HG03097 (cell line): Measurements from ENCODE around the gene KDM2A.
"Not testable (repeated sequence)": the region's sequence is repeated elsewhere in the genome, so short reads cannot be mapped to it uniquely, and the experiment has no call there.

ENCODE experiments used
- ATAC-seq: cut with Tn5 transposase; IDR thresholded peaks from one replicate; pipeline ENCODE4 v1.9.1; 2021; ENCODE audit not compliant: unreplicated experiment, low FRiP score

KDM2A gene

DNA sequence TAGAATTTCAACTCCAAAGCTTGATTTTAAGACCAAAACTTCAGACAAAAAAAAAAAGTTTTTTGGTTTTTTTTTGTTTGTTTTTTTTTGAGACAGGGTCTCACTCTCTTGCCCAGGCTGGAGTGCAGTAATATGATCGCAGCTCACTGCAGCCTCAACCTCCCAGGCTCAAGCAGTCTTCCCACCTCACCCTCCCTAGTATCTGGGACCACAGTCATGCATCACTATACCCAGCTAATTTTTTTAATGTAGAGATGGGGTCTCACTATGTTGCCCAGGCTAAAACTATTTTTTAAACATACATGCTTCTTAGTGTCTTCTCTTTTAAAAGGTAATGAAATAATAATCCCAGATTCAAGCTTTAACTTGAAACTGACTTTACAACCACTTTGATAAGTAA is 111.8 kb downstream of the KDM2A start:
- ATAC-seq: no peak

DNA sequence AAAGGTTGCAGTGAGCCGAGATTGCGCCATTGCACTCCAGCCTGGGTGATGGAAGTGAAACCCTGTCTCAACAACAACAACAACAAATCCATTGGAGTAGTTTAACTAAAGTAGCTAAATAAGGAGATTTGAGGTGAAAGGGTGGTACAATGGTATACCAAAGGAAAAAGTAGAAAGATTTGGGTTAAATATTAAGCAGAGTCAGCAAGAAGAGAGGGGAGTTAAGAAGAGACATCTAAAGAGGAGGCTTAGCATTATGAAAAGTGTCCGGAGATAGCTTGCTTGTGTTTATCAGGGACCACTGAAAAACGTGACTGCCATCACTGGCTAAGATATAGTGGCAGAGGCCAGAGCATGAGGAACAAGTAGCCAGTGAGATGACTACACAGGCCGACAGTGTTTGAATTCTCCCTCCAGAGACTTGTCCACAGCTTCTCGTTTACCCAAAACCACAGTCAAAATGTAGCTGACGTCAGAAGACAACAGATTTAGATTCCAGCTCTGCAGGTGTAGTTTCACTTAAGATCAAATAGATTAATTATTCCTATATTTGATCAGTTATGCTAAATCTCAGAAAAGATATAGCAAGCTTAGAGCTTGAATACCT is 114.6 kb downstream of the KDM2A start:
- ATAC-seq: no peak

DNA sequence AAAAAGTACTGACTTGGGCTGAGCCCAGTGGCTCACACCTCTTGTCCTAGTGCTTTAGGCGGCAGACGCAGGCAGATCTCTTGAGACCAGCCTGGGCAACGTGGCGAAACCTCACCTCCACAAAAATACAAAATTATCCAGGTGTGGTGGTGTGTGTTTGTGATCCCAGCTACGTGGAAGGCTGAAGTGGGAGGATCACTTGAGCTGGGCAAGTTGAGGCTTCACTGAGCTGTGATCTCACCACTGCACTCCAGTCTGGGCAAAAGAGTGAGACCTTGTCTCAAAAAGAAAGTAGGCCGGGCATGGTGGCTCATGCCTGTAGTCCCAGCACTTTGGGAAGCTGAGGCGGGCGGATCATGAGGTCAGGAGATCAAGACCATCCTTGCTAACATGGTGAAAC is 115.5 kb downstream of the KDM2A start:
- ATAC-seq: not testable (repeated sequence)

DNA sequence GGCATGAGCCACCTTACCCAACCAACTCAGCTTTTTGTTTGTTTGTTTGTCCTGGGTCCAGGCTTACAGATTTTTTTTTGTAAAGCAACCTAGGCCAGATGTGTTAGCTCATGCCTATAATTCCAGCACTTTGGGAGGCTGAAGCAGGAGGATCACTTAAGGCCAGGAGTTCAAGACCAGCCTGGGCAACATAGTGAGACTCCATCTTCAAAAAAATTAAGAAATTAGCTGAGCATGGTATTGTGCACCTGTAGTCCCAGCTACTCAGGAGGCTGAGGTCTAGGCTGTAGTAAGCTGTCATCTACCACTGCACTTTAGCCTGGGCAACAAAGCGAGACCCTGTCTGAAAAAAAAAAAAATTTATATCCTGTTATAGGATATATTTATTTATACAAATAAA is 118.5 kb downstream of the KDM2A start:
- no peak for ATAC-seq

DNA sequence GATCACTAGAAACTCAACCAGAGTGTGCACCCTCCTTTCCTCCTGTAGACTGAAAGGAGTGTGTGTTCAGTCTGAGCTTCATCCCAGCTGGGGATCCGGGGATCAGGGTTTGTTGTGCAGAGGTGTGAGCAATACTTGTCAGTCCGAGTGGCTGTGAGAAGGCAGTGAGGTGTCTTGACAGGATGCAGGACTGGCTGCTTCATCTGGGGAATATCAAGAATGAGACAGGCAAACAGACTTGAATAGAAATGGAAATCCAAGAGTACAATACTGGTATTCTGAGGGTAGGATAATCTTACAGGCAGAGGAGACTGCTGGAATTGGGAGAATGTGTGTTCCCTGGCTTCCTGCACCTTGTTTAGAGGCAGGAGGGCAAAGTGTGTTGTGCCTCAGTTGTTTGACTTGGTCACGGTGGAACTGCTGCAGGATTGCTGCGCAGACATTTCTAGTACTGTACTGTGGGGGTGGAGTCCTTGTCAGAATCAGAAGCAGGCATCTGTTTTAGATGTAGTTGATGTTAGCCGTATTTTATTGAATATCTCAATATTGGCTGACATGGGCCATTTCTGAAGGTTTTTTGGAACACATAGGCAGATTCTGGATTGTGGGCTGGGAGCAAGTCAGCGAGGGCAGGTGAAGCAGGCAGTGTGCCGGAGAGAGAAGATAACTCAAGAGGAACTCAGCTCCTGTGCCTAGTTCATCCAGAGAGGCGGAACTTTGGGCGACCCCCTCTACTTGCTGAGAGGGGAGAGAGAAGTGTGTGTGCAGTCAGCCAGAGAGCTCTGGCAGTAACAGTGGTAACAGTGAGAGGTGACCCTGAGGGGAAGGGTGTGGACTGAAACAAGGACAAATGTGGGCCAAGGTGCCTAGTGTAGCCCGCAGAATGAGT is 120.1 kb downstream of the KDM2A start:
- ATAC-seq: peak; percentile 16

DNA sequence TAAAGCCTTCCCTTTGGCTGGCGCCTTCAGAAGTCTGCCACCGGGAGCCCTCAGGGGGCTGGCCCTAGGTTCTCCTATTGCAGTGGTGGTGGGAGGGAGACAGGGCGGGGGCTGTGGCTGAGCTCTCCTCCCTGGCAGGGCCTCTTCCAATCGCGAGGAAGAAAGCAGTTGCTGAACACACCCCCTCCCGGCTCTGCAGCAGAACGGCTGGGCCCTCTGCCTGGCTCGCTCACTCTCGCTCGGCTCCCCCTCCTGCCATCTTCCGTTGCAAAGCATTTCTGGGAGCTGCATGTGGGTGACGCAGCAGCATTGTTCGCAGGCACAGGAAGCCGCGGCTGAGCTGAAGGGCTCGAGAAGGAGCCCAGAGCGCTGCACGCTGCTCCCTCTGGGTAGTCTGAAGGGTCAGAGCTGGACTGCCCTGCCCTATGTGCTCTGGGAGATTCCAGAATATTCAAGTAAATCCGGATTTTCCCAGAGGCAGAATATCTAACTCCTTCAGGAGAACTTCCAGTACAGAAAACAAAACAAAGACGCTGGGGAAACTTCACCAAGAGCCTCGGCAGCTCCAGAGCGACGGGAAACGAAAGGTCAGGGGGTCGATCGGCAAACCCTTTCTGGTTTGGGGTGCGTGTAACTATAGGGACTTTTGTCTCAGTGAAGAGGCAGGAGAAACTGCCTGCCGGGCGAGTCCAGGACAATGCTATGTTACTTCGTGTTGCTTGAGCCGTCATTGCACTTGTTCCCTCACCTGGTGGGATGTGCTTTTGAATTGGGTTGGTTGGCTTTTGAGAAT is 120.9 kb downstream of the KDM2A start:
- ATAC-seq: peak; percentile 79

DNA sequence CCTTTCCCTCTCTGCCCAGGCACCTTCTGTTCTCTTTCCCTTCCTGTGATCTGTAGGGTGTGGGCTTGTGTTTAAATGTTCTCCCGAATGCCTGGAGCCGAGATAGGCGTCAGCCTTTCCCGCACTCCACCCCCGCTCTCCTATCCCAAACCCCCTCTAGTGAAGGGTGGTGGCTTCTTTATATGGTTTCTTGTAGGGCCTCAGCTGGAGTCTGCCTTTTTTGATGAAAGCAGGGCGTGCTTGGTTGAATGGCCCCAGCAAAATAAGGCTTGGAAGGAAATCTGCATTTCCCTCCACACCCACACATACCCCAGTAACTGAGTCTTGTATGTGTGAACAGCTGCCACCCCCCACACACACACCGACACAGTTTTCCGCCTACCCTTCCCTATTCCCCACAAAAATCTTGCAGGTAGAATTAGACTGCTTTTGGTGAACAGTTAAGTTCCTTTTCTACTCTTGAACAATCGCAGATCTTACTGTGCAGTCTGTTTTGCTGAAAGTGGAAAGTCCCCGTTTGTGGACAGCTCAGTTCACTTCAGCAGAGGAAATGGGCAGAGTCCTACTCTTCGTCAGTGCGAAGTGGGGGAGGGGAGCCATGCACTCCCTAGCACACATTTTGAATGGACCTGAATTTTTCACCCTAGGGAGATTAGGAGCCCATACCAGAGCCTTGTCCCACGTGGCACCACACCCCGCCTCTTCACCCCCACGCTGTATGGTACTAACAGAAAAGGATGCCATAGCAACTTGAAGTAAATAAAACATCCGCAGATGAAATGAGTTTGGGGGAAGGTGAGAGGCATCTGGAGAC is 121.7 kb downstream of the KDM2A start:
- no peak for ATAC-seq

DNA sequence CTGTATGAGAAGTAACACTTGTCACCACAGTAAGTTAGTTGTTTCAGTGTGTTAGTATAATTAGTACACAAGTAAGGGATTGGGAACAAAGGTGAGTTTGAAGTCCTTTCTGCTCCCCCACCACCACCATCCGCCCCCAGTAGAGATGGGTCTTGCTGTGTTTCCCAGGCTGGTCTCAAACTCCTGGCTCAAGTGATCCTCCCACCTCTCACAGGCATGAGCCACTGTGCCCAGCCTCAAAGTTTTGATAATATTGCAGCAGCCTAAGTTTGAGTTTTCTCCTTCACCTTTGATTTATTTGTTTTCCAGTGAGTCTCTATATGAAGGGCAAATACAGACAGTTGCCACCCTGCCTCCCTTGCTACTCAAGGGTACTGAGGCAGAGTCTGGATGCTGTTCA is 123.5 kb downstream of the KDM2A start:
- ATAC-seq: no peak

DNA sequence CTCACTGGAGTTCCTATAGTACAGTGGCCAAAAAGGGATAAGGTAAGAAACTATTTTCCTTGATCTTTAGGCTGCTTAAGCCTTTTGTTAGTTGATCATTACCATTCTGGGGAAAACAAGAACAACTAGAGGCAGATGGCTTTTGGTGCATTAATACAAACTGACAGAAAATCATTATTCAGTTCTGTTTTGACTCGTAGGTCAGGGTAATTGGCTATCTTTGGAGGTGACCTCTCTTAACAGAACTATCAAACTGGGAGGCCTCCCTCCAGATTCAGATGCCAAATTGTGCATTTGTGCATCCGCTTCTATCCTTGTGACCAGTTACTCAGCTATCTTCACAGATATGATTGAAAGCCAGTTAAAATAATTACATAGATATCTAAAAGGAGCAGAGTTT is 124.0 kb downstream of the KDM2A start:
- ATAC-seq: no peak

DNA sequence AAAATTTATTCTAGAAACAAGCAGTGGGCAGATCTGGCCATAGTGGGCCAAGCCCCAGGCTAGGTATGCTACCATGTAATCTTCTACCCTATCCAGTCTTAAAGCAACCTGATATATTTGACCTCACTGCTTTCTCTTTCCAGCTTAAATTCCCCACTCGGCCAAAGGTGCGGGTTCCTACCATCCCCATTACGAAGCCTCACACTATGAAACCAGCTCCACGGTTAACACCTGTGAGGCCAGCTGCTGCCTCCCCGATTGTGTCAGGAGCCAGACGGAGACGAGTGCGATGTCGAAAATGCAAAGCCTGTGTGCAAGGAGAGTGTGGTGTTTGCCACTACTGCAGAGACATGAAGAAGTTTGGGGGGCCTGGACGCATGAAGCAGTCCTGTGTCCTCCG is 126.0 kb downstream of the KDM2A start:
- no peak for ATAC-seq

DNA sequence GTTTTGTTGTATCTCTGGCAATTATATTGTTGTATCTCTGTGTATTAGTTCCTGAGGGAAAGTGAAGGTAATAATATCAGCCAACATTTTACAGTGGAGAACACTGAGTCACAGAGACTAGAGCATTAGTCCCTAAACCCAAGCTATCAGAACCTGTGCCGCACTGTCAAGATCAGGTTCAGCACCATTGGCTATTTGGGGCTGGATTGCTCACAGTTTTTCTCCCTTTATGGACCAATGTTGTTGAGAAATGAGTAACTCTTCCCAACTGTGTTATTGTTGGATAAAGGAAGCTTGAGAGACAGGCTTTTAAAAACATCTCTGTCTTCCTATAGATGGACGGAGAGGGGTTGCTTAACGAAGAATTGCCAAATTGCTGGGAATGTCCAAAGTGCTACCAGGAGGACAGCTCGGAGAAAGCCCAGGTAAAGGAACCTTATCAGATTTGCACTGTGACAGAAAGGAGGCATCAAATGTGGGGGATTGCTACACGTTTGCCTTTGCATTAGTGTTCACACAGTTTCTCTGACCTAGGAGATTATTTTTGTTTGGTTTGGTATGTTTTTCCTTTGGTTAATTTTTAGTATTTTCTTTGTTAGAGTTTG is 129.0 kb downstream of the KDM2A start:
- ATAC-seq: no peak

DNA sequence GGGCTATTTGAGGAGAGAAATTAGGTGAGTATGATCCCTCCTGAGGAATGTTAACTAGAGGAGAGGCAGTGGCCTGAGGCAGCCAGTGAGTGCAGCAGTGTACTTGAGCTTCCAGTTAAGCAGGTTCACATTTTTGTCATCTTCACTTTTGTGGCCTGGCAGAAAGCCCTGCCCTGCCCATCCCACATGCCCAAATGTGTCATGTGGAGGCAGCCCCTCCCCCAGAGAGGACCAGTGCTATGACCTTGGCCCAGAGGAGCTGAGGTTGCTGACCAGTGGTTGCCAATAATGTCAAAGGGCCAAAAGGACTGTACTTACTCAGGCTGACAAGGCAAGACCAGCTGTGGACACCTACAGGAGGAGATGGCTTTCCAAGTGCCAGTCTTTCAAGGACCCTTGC is 129.6 kb downstream of the KDM2A start:
- no peak for ATAC-seq

DNA sequence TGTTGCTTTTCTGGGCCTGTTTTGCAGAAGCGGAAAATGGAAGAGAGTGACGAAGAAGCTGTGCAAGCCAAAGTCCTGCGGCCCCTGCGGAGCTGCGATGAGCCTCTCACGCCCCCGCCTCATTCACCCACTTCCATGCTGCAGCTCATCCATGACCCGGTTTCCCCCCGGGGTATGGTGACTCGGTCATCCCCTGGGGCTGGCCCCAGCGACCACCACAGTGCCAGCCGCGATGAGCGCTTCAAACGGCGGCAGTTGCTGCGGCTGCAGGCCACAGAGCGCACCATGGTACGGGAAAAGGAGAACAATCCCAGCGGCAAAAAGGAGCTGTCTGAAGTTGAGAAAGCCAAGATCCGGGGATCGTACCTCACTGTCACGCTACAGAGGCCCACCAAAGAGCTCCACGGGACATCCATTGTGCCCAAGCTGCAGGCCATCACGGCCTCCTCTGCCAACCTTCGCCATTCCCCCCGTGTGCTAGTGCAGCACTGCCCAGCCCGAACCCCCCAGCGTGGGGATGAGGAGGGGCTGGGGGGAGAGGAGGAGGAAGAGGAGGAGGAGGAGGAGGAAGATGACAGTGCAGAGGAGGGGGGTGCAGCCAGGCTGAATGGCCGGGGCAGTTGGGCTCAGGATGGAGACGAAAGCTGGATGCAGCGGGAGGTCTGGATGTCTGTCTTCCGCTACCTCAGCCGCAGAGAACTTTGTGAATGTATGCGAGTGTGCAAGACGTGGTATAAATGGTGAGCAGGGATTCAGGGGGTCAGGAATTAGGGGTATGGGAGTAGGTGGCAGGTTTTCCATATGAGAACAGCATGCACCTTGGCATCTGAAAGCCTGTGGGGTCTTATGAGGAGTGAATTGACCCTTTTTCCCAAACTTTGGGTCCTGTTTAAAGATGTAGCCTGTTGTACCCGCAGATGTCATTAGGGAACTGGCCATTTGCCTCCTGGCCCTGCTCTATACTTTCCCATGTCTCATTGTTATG is 131.3 kb downstream of the KDM2A start:
- no peak for ATAC-seq

DNA sequence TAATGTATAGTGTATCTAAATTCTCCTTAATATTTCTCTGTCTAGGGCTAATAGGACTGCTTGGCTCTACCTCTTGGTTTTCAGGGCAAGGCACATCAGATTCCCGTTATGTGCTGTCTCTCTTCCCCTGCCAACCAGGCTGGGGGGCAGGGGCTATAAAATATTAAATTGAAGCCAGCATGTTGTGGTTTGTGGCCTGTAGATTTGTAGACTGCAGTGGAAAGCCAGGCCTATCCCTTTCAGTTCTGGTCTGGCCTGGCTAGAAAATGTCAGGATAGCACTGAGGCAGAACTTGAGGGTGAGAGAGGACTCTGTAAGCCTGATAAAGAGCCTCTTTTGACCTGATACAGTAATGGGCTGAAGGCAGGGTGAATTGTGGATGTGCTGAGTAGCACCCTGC is 132.8 kb downstream of the KDM2A start:
- no peak for ATAC-seq

DNA sequence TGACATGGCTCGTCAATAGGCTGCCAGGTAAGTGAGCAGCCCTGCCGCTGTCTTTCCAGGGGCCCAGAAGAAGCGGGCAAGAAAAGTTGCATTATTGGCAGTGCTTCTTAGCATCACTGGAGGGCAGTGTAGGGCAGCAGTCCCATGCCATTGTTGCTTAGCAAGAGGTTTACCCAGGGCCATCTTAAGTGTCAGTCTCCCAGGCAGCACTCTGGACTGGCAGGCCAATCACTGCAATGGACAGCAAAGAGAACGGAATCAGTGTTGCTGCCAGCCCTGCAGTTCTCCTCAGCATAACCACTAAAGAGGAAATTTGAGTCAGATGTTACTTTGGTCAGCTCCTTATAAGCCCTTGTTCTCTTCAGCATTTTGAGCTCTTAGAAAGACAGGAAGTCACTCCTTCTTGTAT is 133.8 kb downstream of the KDM2A start:
- ATAC-seq: no peak

DNA sequence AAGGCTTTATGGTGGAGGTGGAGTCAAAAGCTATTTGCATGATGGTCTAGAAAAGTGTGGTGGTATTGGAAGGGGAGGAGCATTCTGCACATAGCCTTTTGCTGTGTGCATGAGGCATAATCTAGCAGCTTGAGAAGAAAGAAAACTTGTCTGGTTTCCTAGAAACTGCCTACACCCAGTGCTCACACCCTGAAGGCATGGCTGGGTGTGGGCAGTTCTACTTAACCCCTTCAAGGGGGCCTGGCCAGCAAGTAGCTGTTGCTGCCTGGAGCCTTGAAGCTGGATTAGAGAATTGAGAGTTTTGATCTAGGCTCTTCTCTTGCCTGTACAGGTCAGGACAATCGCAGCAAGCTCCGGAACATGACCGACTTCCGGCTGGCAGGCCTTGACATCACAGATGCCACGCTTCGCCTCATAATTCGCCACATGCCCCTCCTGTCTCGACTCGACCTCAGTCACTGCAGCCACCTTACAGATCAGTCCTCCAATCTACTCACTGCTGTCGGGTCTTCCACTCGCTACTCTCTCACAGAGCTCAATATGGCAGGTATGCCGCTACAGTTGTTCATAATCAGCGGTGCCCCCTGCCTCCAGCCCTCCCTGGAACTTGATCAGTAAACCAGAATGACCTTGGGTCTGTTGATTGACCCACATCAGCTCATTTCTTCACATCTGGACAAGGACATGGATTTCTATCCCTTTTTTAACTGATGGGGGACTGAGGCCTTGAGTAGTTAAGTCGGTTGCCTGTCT is 135.0 kb downstream of the KDM2A start:
- ATAC-seq: no peak

DNA sequence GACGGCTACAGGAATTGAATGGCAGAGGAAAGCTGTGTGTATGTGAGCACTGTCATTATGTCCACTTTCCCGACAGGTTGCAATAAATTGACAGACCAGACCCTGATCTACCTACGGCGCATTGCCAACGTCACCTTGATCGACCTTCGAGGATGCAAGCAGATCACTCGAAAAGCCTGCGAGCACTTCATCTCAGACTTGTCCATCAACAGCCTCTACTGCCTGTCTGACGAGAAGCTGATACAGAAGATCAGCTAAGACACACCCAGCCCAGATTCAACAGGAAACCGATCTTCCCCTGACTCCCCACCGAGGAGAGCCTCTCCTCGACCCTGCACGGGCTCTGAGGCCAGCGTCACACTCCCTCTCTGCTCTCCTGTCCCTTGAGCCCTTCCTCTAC is 135.7 kb downstream of the KDM2A start:
- no peak for ATAC-seq

DNA sequence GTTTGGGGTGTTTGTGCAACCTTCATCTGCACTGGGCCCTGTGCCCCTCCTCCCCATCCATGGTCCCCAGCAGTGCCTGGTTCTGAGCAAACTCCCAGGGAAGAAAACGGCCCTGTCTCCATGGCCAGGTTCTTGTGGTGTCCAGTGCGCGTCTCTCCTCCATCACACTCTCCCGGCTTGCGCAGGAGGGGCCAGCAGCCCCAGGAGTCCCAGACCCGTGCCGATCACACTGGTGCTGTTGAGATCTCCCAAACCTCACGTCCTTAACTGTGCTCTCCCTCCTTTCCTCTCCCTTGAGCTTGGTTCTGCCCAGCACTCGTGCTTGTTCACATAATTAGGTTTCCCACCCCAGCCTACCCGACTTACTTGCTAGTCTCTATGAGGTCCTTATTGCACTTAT is 136.3 kb downstream of the KDM2A start:
- no peak for ATAC-seq
